Measurements from ENCODE around the gene RHOG. TPM values are rescaled to one million over a fixed set of nuclear protein-coding genes. Genes with fewer than 3 reads are reported as not detected.

The RHOG gene
- total and polyA plus RNA-seq, 9 of the 15 experiments (the other 6 are each of a cell fraction or from before 2014, with no cell fraction given) = 22.6 to 162 (median 80.3) TPM

DNA sequence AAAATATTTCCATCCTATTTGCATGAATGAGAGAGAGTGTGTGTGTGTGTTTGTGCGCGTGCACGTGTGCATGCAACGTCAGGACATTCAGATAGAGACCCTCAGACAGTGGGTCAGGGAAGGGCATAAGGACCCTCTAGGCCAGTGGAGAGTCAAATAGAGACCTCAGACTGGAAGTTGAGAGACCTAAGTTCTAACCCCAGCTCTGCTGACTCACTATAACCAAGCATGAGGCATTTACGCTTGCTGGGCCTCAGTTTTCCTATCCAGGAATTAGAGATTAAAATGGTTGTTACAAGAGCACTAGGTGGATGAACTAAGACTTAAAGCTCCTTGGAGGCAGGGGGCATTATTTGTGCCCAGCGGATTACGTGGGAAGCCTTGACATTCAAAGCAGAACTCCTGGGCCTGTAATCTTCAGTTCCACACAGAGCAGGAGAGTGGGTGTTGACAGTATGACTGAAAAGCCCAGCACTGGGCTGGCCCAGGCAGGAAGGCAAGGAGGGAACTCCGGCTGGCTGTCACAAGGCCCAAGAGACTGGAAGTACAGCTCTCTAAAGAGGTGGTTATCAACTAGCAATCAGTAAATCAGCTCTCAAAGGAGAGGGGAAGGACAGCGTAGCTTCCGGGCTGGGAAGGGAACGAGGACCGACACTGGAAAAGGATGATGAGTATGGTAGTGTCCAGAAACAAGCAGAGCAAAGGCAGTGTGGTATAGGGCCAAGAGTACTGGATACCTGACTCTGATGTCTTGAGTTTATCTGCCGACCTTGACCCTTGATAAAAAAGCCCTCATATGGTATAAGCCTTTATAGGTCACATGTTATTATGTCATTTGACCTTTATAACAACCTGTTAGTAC is 9.2 kb downstream of the RHOG start (continued):
- TF ChIP-seq, protein P1, sequence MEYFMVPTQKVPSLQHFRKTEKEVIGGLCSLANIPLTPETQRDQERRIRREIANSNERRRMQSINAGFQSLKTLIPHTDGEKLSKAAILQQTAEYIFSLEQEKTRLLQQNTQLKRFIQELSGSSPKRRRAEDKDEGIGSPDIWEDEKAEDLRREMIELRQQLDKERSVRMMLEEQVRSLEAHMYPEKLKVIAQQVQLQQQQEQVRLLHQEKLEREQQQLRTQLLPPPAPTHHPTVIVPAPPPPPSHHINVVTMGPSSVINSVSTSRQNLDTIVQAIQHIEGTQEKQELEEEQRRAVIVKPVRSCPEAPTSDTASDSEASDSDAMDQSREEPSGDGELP (CRISPR knock-in tag; IDR thresholded peaks at IDR 0.05; ENCODE audit: borderline replicate concordance) = peak; percentile 26; the same call in 1 of the 2 replicates
- TF ChIP-seq PHF21A (IDR thresholded peaks at IDR 0.05; ENCODE audit: borderline replicate concordance, low read depth) (no peak; the same call in 1 of the 2 replicates), PHB (CRISPR knock-in tag; IDR thresholded peaks at IDR 0.05) (no peak), TAL1 (IDR thresholded peaks at IDR 0.05) (no peak), MAFF (IDR thresholded peaks at IDR 0.05; ENCODE audit: low read length) (no peak), NONO (IDR thresholded peaks at IDR 0.05; ENCODE audit: low read depth in 2 of 2, low read length in 1 of 2) (no peak), PTRF (tag; IDR thresholded peaks at IDR 0.05) (no peak), NCOA6 (IDR thresholded peaks at IDR 0.05) (no peak), TRIM24 (IDR thresholded peaks at IDR 0.05) (peak in 1 of 2 experiments; percentile 68; a peak in 1 of 4 replicates), XRCC3 (IDR thresholded peaks at IDR 0.05) (no peak), RFX1 (IDR thresholded peaks at IDR 0.05) (no peak), MED1 (CRISPR knock-in tag; IDR thresholded peaks at IDR 0.05; ENCODE audit: borderline replicate concordance) (no peak), MTF1 (CRISPR knock-in tag; IDR thresholded peaks at IDR 0.05; ENCODE audit: borderline replicate concordance) (no peak), RB1 (IDR thresholded peaks at IDR 0.05; ENCODE audit: low read depth) (no peak), ELF1 (tag; IDR thresholded peaks at IDR 0.05) (peak; percentile 57), U2AF1 (optimal IDR thresholded peaks at IDR 0.05; ENCODE audit: low read depth, low read length) (no peak), ZNF444 (CRISPR knock-in tag; IDR thresholded peaks at IDR 0.05) (no peak), GATAD2B (IDR thresholded peaks at IDR 0.05; ENCODE audit: borderline replicate concordance) (no peak)
- TF ChIP-seq, protein P2, sequence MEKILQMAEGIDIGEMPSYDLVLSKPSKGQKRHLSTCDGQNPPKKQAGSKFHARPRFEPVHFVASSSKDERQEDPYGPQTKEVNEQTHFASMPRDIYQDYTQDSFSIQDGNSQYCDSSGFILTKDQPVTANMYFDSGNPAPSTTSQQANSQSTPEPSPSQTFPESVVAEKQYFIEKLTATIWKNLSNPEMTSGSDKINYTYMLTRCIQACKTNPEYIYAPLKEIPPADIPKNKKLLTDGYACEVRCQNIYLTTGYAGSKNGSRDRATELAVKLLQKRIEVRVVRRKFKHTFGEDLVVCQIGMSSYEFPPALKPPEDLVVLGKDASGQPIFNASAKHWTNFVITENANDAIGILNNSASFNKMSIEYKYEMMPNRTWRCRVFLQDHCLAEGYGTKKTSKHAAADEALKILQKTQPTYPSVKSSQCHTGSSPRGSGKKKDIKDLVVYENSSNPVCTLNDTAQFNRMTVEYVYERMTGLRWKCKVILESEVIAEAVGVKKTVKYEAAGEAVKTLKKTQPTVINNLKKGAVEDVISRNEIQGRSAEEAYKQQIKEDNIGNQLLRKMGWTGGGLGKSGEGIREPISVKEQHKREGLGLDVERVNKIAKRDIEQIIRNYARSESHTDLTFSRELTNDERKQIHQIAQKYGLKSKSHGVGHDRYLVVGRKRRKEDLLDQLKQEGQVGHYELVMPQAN (IDR thresholded peaks at IDR 0.05; ENCODE audit: borderline replicate concordance) = no peak
- TF ChIP-seq, protein P3, sequence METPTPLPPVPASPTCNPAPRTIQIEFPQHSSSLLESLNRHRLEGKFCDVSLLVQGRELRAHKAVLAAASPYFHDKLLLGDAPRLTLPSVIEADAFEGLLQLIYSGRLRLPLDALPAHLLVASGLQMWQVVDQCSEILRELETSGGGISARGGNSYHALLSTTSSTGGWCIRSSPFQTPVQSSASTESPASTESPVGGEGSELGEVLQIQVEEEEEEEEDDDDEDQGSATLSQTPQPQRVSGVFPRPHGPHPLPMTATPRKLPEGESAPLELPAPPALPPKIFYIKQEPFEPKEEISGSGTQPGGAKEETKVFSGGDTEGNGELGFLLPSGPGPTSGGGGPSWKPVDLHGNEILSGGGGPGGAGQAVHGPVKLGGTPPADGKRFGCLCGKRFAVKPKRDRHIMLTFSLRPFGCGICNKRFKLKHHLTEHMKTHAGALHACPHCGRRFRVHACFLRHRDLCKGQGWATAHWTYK (CRISPR knock-in tag; IDR thresholded peaks at IDR 0.05) = 0 out of 2 replicates have a peak, but pooled peaks have one; percentile 22
- TF ChIP-seq, protein P4, sequence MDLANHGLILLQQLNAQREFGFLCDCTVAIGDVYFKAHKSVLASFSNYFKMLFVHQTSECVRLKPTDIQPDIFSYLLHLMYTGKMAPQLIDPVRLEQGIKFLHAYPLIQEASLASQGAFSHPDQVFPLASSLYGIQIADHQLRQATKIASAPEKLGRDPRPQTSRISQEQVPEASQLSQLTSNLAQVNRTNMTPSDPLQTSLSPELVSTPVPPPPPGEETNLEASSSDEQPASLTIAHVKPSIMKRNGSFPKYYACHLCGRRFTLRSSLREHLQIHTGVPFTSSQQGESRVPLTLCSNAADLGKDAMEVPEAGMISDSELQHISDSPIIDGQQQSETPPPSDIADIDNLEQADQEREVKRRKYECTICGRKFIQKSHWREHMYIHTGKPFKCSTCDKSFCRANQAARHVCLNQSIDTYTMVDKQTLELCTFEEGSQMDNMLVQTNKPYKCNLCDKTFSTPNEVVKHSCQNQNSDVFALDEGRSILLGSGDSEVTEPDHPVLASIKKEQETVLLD (IDR thresholded peaks at IDR 0.05) = no peak
- TF ChIP-seq, protein P5, sequence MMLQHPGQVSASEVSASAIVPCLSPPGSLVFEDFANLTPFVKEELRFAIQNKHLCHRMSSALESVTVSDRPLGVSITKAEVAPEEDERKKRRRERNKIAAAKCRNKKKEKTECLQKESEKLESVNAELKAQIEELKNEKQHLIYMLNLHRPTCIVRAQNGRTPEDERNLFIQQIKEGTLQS (IDR thresholded peaks at IDR 0.05) = no peak
- TF ChIP-seq, protein P5 (CRISPR knock-in tag; conservative IDR thresholded peaks at IDR 0.05) = no peak

Measured in K562 (cell line).